ENCODE data around the gene POGLUT3. TPM values are rescaled to one million over a fixed set of nuclear protein-coding genes. Genes with fewer than 3 reads are reported as not detected.

Gene POGLUT3
- total RNA-seq, 1 experiment from 2014 or later = 52.3 TPM

- H3K4me1 ChIP-seq (ENCODE audit: control insufficient read depth, insufficient read depth, low read length) = peaks cover 4% of the 10 kb centered on the region; the same call in 1 of the 2 replicates
- BruUV-seq (replicated peaks) = no TSS peak
- H3K9me3 ChIP-seq (ENCODE audit: control insufficient read depth, insufficient read depth, low read depth, low read length) = no peaks in the 10 kb centered on the region
- in situ Hi-C loops (cut with HindIII; ENCODE audit: low pct_unique_long_range_greater_than_20kb, low sequenced_read_pairs) (no loop called here), intact Hi-C loops (cut with micrococcal nuclease; ENCODE audit: unreplicated experiment) (no loop called here)
- CTCF ChIA-PET = no interaction called here
- POLR2A ChIA-PET = no interaction called here
- no peak overlapping the region for H3K27ac ChIP-seq (ENCODE audit: low read length)
- H3K36me3 ChIP-seq (ENCODE audit: control insufficient read depth, insufficient read depth, low read length) = peaks cover 11% of the 10 kb centered on the region; the same call in 1 of the 2 replicates
- TF ChIP-seq REST (IDR thresholded peaks at IDR 0.05; ENCODE audit: insufficient read depth in 1 of 2, low read depth in 2 of 2, low read length in 1 of 2) = no peak
- TF ChIP-seq SIN3A (IDR thresholded peaks at IDR 0.05; ENCODE audit: borderline replicate concordance, insufficient read depth, low read depth, low read length) = no peak
- TF ChIP-seq CTCF (IDR thresholded peaks at IDR 0.05) = no peak
- no peak for TF ChIP-seq POLR2AphosphoS5 (IDR thresholded peaks at IDR 0.05; ENCODE audit: low read depth, low read length)
- no peak for TF ChIP-seq TCF7L2 (IDR thresholded peaks at IDR 0.05; ENCODE audit: low read depth, low read length)
- no peaks in the 10 kb centered on the region for H3K27me3 ChIP-seq (ENCODE audit: control insufficient read depth, insufficient read depth, low read length)
- DNase-seq (ENCODE audit: low read depth, low spot score) (no peak), ATAC-seq (no peak)
- no peak overlapping the region for H3K4me3 ChIP-seq (ENCODE audit: low read depth in 2 of 2, low read length in 2 of 2)
These were observed 25.5 kb downstream of the POGLUT3 start for GRCh38 chr11:108472681-108473080.

GRCh38 chr11:108468478-108468864, 29.7 kb downstream of the POGLUT3 start:
- Histone ChIP-seq H3K36me3 (ENCODE audit: control insufficient read depth, insufficient read depth, low read length) (peaks cover 4% of the 10 kb centered on the region; the same call in 1 of the 2 replicates), H3K27me3 (ENCODE audit: control insufficient read depth, insufficient read depth, low read length) (no peaks in the 10 kb centered on the region), H3K9me3 (ENCODE audit: control insufficient read depth, insufficient read depth, low read depth, low read length) (no peaks in the 10 kb centered on the region), H3K4me3 (ENCODE audit: low read depth in 2 of 2, low read length in 2 of 2) (no peak overlapping the region), H3K27ac (ENCODE audit: low read length) (peak overlapping the region; percentile 99), H3K4me1 (ENCODE audit: control insufficient read depth, insufficient read depth, low read length) (peaks cover 9% of the 10 kb centered on the region)
- in situ Hi-C loops (cut with HindIII; ENCODE audit: low pct_unique_long_range_greater_than_20kb, low sequenced_read_pairs) = no loop called here
- no peak for DNase-seq (ENCODE audit: low read depth, low spot score)
- CTCF ChIA-PET = no interaction called here
- no peak for TF ChIP-seq CTCF (IDR thresholded peaks at IDR 0.05)
- TF ChIP-seq SIN3A (IDR thresholded peaks at IDR 0.05; ENCODE audit: borderline replicate concordance, insufficient read depth, low read depth, low read length) = no peak
- TF ChIP-seq POLR2AphosphoS5 (IDR thresholded peaks at IDR 0.05; ENCODE audit: low read depth, low read length) = no peak
- no peak for TF ChIP-seq TCF7L2 (IDR thresholded peaks at IDR 0.05; ENCODE audit: low read depth, low read length)
- TF ChIP-seq REST (IDR thresholded peaks at IDR 0.05; ENCODE audit: insufficient read depth in 1 of 2, low read depth in 2 of 2, low read length in 1 of 2) = no peak
- BruUV-seq (replicated peaks) = no TSS peak
- ATAC-seq = no peak
- intact Hi-C loops (cut with micrococcal nuclease; ENCODE audit: unreplicated experiment) = no loop called here
- POLR2A ChIA-PET = no interaction called here
